Prostate gland (tissue), 2 donors: Measurements from ENCODE around the gene TBL1X.

Experiments
- CTCF ChIP-seq, 4 experiments: fragments of 200-600 bp in 2 of 4; fragments of 450-650 bp in 2 of 4; sonication (generic) in 2 of 4; IDR thresholded peaks; 1 replicate in 3 of 4; 2 replicates in 1 of 4; pipeline ENCODE4 v1.5.1; 2016 to 2019; ENCODE audit warnings: antibody characterized with exemption in 4 of 4, mild to moderate bottlenecking in 2 of 4, moderate library complexity in 2 of 4
- POLR2A ChIP-seq: fragments of 450-650 bp; IDR thresholded peaks from one replicate; pipeline ENCODE4 v1.6.1; 2016; ENCODE audit warnings: antibody characterized with exemption, mild to moderate bottlenecking

- no peak for TF ChIP-seq CTCF (IDR thresholded peaks at IDR 0.05)
- TF ChIP-seq POLR2A, result no peak
Measured at GRCh38 chrX:9466736-9467135, 1.9 kb downstream of the TBL1X start.
